ENCODE results near the gene GOPC. TPM values are rescaled to one million over a fixed set of nuclear protein-coding genes. Genes with fewer than 3 reads are reported as not detected.

Gene GOPC
- total and polyA plus RNA-seq, 2 of the 4 experiments (the other 2 are of a cell fraction) = 23.4 to 23.8 TPM

- TF ChIP-seq ELK1 (IDR thresholded peaks at IDR 0.05; ENCODE audit: borderline replicate concordance, low read depth, low read length) = no peak
- no peak for TF ChIP-seq MAFK (IDR thresholded peaks at IDR 0.05; ENCODE audit: low read depth, low read length)
- no peak for TF ChIP-seq RAD21 (IDR thresholded peaks at IDR 0.05; ENCODE audit: low read length)
- no peak for TF ChIP-seq MXI1 (IDR thresholded peaks at IDR 0.05; ENCODE audit: borderline replicate concordance, low read depth, low read length)
- no peak for TF ChIP-seq CEBPB (IDR thresholded peaks at IDR 0.05; ENCODE audit: low read depth, low read length)
Observed at GRCh38 chr6:117553142-117553541, 49.2 kb downstream of the GOPC start (continued).

- Histone ChIP-seq H4K20me1 (ENCODE audit: insufficient read depth, low read length) (peaks cover 4% of the 10 kb centered on the region; the same call in 1 of the 2 replicates), H3K4me1 (ENCODE audit: control insufficient read depth, insufficient read depth, low read length) (peaks cover 20% of the 10 kb centered on the region), H4K91ac (ENCODE audit: insufficient read depth, low read depth, low read length) (no peak overlapping the region), H3K23ac (ENCODE audit: low read depth, low read length) (no peak overlapping the region), H2BK120ac (ENCODE audit: low read depth, low read length) (no peak overlapping the region), H2AK9ac (replicated peaks; ENCODE audit: low read depth, low read length, poor library complexity) (no peak overlapping the region), H3K9me3 (ENCODE audit: control insufficient read depth, insufficient read depth, low read length) (no peaks in the 10 kb centered on the region), H4K8ac (ENCODE audit: low read depth in 2 of 2, low read length in 2 of 2) (no peak overlapping the region; a peak in 1 of 4 replicates), H3K4me3 (ENCODE audit: insufficient read depth, low read depth, low read length) (no peak overlapping the region), H2AFZ (replicated peaks; ENCODE audit: low read length, poor library complexity) (no peak overlapping the region), H3K14ac (replicated peaks; ENCODE audit: low read depth, low read length) (no peak overlapping the region), H3K27ac (ENCODE audit: insufficient read depth, low read length) (no peak overlapping the region), H3K18ac (ENCODE audit: low read depth, low read length) (no peak overlapping the region), H3K79me1 (ENCODE audit: low read depth in 1 of 2, low read length in 2 of 2) (peaks cover 0 to 24% of the 10 kb centered on the region in 2 experiments; a peak in 2 of 4 replicates), H2BK15ac (ENCODE audit: low read depth, low read length) (no peak overlapping the region), H3K27me3 (ENCODE audit: control insufficient read depth, insufficient read depth, low read length) (no peaks in the 10 kb centered on the region), H3K9ac (ENCODE audit: low read depth, low read length) (no peak overlapping the region), H3K4ac (ENCODE audit: low read depth, low read length) (no peak overlapping the region), H3K56ac (ENCODE audit: extremely low read depth, insufficient read depth, low read length) (no peak overlapping the region), H3K4me2 (ENCODE audit: low read depth, low read length) (no peak overlapping the region), H2BK20ac (ENCODE audit: low read depth, low read length) (no peak overlapping the region; the same call in 1 of the 2 replicates), H4K5ac (ENCODE audit: low read depth, low read length) (no peak overlapping the region), H3K36me3 (ENCODE audit: control insufficient read depth, insufficient read depth, low read length) (no peaks in the 10 kb centered on the region; the same call in none of the 2 replicates), H3K9me1 (ENCODE audit: insufficient read depth, low read length) (peaks cover 7% of the 10 kb centered on the region), H2BK5ac (ENCODE audit: low read depth, low read length, poor library complexity, severe bottlenecking) (peak overlapping the region; percentile 3), H2AK5ac (ENCODE audit: low read depth, low read length) (no peak overlapping the region)
- dilution Hi-C loops (cut with HindIII; ENCODE audit: low sequenced_read_pairs, unreplicated experiment) (no loop called here), intact Hi-C loops (cut with micrococcal nuclease) (no loop called here), in situ Hi-C loops (cut with MboI; ENCODE audit: low sequenced_read_pairs) (loop anchor here (5.0 kb wide), 1 partner anchor 105 kb away; no protein-coding TSS in a partner anchor)
- BruUV-seq (replicated peaks) = no TSS peak
- CTCF ChIA-PET = no interaction called here
- POLR2A ChIA-PET (ENCODE audit: unreplicated experiment) = no interaction called here
- no peak for ATAC-seq (ENCODE audit: low read depth)
- 78% methylated on average over 2 of the region's 2 CpGs; no CpG with 5 or more reads in 1 of the 2 experiments for WGBS, 2 experiments (ENCODE audit: extremely low coverage in 2 of 2, insufficient read length in 1 of 2)
- peak; percentile 44 for DNase-seq
- TF ChIP-seq RAD21 (IDR thresholded peaks at IDR 0.05; ENCODE audit: low read length) = no peak
- TF ChIP-seq SMC3 (IDR thresholded peaks at IDR 0.05; ENCODE audit: low read depth, low read length) = no peak
- TF ChIP-seq RCOR1 (IDR thresholded peaks at IDR 0.05; ENCODE audit: insufficient replicate concordance, low read length) = no peak
- TF ChIP-seq BHLHE40 (IDR thresholded peaks at IDR 0.05; ENCODE audit: low read depth, low read length) = no peak
- TF ChIP-seq FOS (IDR thresholded peaks at IDR 0.05; ENCODE audit: low read depth, low read length) = no peak
- TF ChIP-seq CHD1 (IDR thresholded peaks at IDR 0.05; ENCODE audit: low read depth, low read length) = no peak
- no peak for TF ChIP-seq USF2 (IDR thresholded peaks at IDR 0.05; ENCODE audit: low read depth, low read length)
- no peak for TF ChIP-seq NFE2L2 (IDR thresholded peaks at IDR 0.05; ENCODE audit: low read depth, low read length)
- no peak for TF ChIP-seq MAZ (IDR thresholded peaks at IDR 0.05; ENCODE audit: borderline replicate concordance, low read depth, low read length)
- TF ChIP-seq MXI1 (IDR thresholded peaks at IDR 0.05; ENCODE audit: borderline replicate concordance, low read depth, low read length) = no peak
- TF ChIP-seq CTCF (conservative IDR thresholded peaks at IDR 0.05; ENCODE audit: low read depth, low read length) = no peak
Observed at GRCh38 chr6:117552618-117553017, 49.7 kb downstream of the GOPC start.
